ENCODE data around the gene HAUS7. TPM values are rescaled to one million over a fixed set of nuclear protein-coding genes. Genes with fewer than 3 reads are reported as not detected.

The HAUS7 gene
- total RNA-seq, 1 experiment from 2014 or later = 46.5 TPM

GRCh38 chrX:153464116-153464515 lies 6.3 kb downstream of the HAUS7 start (continued):
- TF ChIP-seq E2F4 (CRISPR knock-in tag; IDR thresholded peaks at IDR 0.05; ENCODE audit: borderline replicate concordance, low read depth) = no peak

- TF ChIP-seq FOXP1 (CRISPR knock-in tag; IDR thresholded peaks at IDR 0.05; ENCODE audit: borderline replicate concordance) (no peak), ZNF396 (CRISPR knock-in tag; IDR thresholded peaks at IDR 0.05; ENCODE audit: borderline replicate concordance) (no peak), AFF4 (CRISPR knock-in tag; IDR thresholded peaks at IDR 0.05; ENCODE audit: borderline replicate concordance) (no peak), SOX15 (CRISPR knock-in tag; IDR thresholded peaks at IDR 0.05) (no peak), NFE2L1 (CRISPR knock-in tag; IDR thresholded peaks at IDR 0.05) (no peak), NR2C2 (CRISPR knock-in tag; IDR thresholded peaks at IDR 0.05) (no peak), MYBL2 (CRISPR knock-in tag; IDR thresholded peaks at IDR 0.05) (no peak)
- no peak overlapping the region for H3K27ac Mint-ChIP-seq
- no peak for ATAC-seq
- no peak for DNase-seq (ENCODE audit: low spot score)
- H3K27me3 Mint-ChIP-seq (ENCODE audit: low read depth) = no peaks in the 10 kb centered on the region
- H3K4me1 Mint-ChIP-seq = no peaks in the 10 kb centered on the region
- no peak overlapping the region for H3K4me3 Mint-ChIP-seq
- ChIA-PET POLR2A (no interaction called here), CTCF (no interaction called here)
- peaks cover 10% of the 10 kb centered on the region for H3K36me3 Mint-ChIP-seq
- no peaks in the 10 kb centered on the region for H3K9me3 Mint-ChIP-seq
Measured at GRCh38 chrX:153463556-153463955, 6.8 kb downstream of the HAUS7 start.

- ChIA-PET POLR2A (no interaction called here), CTCF (no interaction called here)
- no peak overlapping the region for H3K27ac Mint-ChIP-seq
- no peaks in the 10 kb centered on the region for H3K4me1 Mint-ChIP-seq
- TF ChIP-seq TP53 (CRISPR knock-in tag; IDR thresholded peaks at IDR 0.05) = no peak
- TF ChIP-seq MYBL2 (CRISPR knock-in tag; IDR thresholded peaks at IDR 0.05) = no peak
- TF ChIP-seq AR (CRISPR knock-in tag; IDR thresholded peaks at IDR 0.05) = no peak
- no peak for TF ChIP-seq ZBTB21 (CRISPR knock-in tag; IDR thresholded peaks at IDR 0.05; ENCODE audit: borderline replicate concordance)
- TF ChIP-seq E2F4 (CRISPR knock-in tag; IDR thresholded peaks at IDR 0.05; ENCODE audit: borderline replicate concordance, low read depth) = no peak
- TF ChIP-seq HMGA2 (CRISPR knock-in tag; IDR thresholded peaks at IDR 0.05) = no peak
- no peak for ATAC-seq
- H3K9me3 Mint-ChIP-seq = no peaks in the 10 kb centered on the region
- H3K4me3 Mint-ChIP-seq = no peak overlapping the region
- DNase-seq (ENCODE audit: low spot score) = no peak
- no peaks in the 10 kb centered on the region for H3K27me3 Mint-ChIP-seq (ENCODE audit: low read depth)
- peaks cover 10% of the 10 kb centered on the region for H3K36me3 Mint-ChIP-seq
Measured at GRCh38 chrX:153463031-153463430, 7.3 kb downstream of the HAUS7 start.

Data from WTC11 (cell line).